HEK293 (cell line): ENCODE data around the gene CBFA2T2.

Experiments used
- CTCF ChIA-PET: fragments of 350-600 bp; formaldehyde crosslinking; extraction: SDS; loops from one replicate; lab custom pipeline; 2021; ENCODE audit warnings: antibody characterized with exemption; lab: Yijun Ruan, JAX
- POLR2A ChIA-PET: fragments of 300-600 bp; formaldehyde crosslinking; extraction: SDS; loops from one replicate; lab custom pipeline; 2020; ENCODE audit warnings: antibody characterized with exemption, inconsistent platforms; lab: Yijun Ruan, JAX
- H3K27ac ChIP-seq: fragments of 200-500 bp; sonication (Bioruptor generic); 2 replicates; pipeline ENCODE4 v1.5.1; 2014; ENCODE audit warnings: low read depth, low read length, control low read depth, inconsistent platforms; ENCODE audit errors: extremely low read depth
- H3K36me3 ChIP-seq, 2 experiments: fragments of 200-500 bp in 1 of 2; sonication (Bioruptor generic) in 1 of 2; 1 replicate in 1 of 2; 2 replicates in 1 of 2; pipeline ENCODE4 v1.5.1; 2014 to 2017; ENCODE audit warnings: inconsistent platforms in 2 of 2, low read length in 2 of 2; ENCODE audit not compliant: control insufficient read depth in 2 of 2, insufficient read depth in 1 of 2
- H3K4me1 ChIP-seq: fragments of 200-500 bp; sonication (Bioruptor generic); 2 replicates; pipeline ENCODE4 v1.5.1; 2014; ENCODE audit warnings: mild to moderate bottlenecking, low read length, inconsistent platforms; ENCODE audit not compliant: control insufficient read depth, insufficient read depth
- H3K4me3 ChIP-seq: 2 replicates; pipeline ENCODE4 v1.5.1; 2011; ENCODE audit warnings: low read depth, mild to moderate bottlenecking, control low read depth, low read length, moderate library complexity
- H3K9me3 ChIP-seq: fragments of 200-500 bp; sonication (Bioruptor generic); 2 replicates; pipeline ENCODE4 v1.5.1; 2014; ENCODE audit warnings: low read depth, low read length, inconsistent platforms; ENCODE audit not compliant: control insufficient read depth, insufficient read depth
- EGR2 ChIP-seq: fragments of 450-650 bp; formaldehyde crosslinking; IDR thresholded peaks from 2 replicates; pipeline ENCODE4 v1.5.1; 2016; ENCODE audit warnings: low read depth, missing biosample characterization, missing genetic modification characterization
- SCRT2 ChIP-seq: fragments of 450-650 bp; formaldehyde crosslinking; IDR thresholded peaks from 2 replicates; pipeline ENCODE4 v1.5.1; 2016; ENCODE audit warnings: missing biosample characterization, missing genetic modification characterization
- SP2 ChIP-seq: fragments of 450-650 bp; formaldehyde crosslinking; IDR thresholded peaks from 2 replicates; pipeline ENCODE4 v1.5.1; 2016; ENCODE audit warnings: missing biosample characterization, missing genetic modification characterization
- ZFHX2 ChIP-seq: fragments of 450-650 bp; formaldehyde crosslinking; conservative IDR thresholded peaks from 2 replicates; pipeline ENCODE4 v1.5.1; 2016; ENCODE audit warnings: missing biosample characterization, missing genetic modification characterization
- ZNF175 ChIP-seq: fragments of 450-650 bp; formaldehyde crosslinking; IDR thresholded peaks from 2 replicates; pipeline ENCODE4 v1.5.1; 2016; ENCODE audit warnings: missing biosample characterization, missing genetic modification characterization
- ZNF274 ChIP-seq, 2 experiments: fragments of 200-500 bp in 1 of 2; fragments of 450-650 bp in 1 of 2; sonication (Bioruptor generic) in 1 of 2; formaldehyde crosslinking in 1 of 2; IDR thresholded peaks; 2 replicates each; pipeline versions ENCODE4 v1.5.1 to v1.6.1; 2014 to 2016; ENCODE audit warnings: borderline replicate concordance in 1 of 2, inconsistent platforms in 1 of 2, low read length in 1 of 2, missing biosample characterization in 1 of 2, missing genetic modification characterization in 1 of 2
- ZNF514 ChIP-seq: fragments of 450-650 bp; formaldehyde crosslinking; IDR thresholded peaks from 2 replicates; pipeline ENCODE4 v1.5.1; 2016; ENCODE audit warnings: missing biosample characterization, missing genetic modification characterization
- ZNF549 ChIP-seq: fragments of 450-650 bp; IDR thresholded peaks from 2 replicates; pipeline ENCODE4 v1.5.1; 2018; ENCODE audit warnings: missing biosample characterization, missing genetic modification characterization, mild to moderate bottlenecking, inconsistent platforms, moderate library complexity
- ZNF600 ChIP-seq: fragments of 450-650 bp; formaldehyde crosslinking; IDR thresholded peaks from 2 replicates; pipeline ENCODE4 v1.5.1; 2016; ENCODE audit warnings: missing biosample characterization, missing genetic modification characterization
- TF ChIP-seq, protein P1 (sequence below): fragments of 450-650 bp; formaldehyde crosslinking; IDR thresholded peaks from 2 replicates; pipeline ENCODE4; 2016; ENCODE audit warnings: missing biosample characterization, missing genetic modification characterization
- TF ChIP-seq, protein P2 (sequence below): fragments of 450-650 bp; formaldehyde crosslinking; conservative IDR thresholded peaks from 2 replicates; pipeline ENCODE4 v1.5.1; 2016; ENCODE audit warnings: low read depth, missing biosample characterization, missing genetic modification characterization
- TF ChIP-seq, protein P3 (sequence below): fragments of 450-650 bp; formaldehyde crosslinking; IDR thresholded peaks from 2 replicates; pipeline ENCODE4 v1.5.1; 2017; ENCODE audit warnings: missing biosample characterization, missing genetic modification characterization

Gene CBFA2T2

DNA sequence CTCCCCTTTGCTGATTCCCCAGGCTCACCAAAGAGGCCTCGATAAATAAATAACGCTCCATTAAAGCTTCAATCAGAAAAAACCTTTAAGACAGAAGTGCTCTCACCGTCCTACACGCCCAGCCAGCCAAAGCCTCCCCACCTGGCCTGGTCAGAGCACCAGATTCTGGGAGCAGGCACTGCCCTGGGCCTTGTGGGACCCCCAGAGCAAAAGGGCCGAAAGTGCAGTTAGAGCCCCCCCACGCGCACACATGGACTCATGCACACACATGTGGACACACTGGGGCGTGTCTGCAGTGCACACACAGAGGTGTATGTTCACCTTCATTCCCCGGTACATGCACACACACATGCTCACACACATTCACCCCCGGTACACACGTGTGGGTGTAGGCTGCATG, 186.2 kb downstream of the CBFA2T2 start:
- ChIA-PET POLR2A (interaction anchor here (2.3 to 2.5 kb wide), 2 partner anchors 9 to 12 kb away, joined by 9 to 11 read pairs; no protein-coding TSS in a partner anchor), CTCF (no interaction called here)
- peaks cover 4% of the 10 kb centered on the region; the same call in 1 of the 2 replicates for H3K4me1 ChIP-seq
- H3K9me3 ChIP-seq, result no peaks in the 10 kb centered on the region
- TF ChIP-seq ZFHX2 (tag by site-specific recombination), result peak; percentile 34; the same call in 1 of the 2 replicates
- TF ChIP-seq, protein P1, sequence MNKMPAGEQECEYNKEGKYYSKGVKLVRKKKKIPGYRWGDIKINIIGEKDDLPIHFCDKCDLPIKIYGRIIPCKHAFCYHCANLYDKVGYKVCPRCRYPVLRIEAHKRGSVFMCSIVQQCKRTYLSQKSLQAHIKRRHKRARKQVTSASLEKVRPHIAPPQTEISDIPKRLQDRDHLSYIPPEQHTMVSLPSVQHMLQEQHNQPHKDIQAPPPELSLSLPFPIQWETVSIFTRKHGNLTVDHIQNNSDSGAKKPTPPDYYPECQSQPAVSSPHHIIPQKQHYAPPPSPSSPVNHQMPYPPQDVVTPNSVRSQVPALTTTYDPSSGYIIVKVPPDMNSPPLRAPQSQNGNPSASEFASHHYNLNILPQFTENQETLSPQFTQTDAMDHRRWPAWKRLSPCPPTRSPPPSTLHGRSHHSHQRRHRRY, result no peak
- no peak overlapping the region for H3K4me3 ChIP-seq
- H3K27ac ChIP-seq, result no peak overlapping the region
- peaks cover 13 to 67% of the 10 kb centered on the region in 2 experiments; a peak in 2 of 3 replicates for H3K36me3 ChIP-seq

DNA sequence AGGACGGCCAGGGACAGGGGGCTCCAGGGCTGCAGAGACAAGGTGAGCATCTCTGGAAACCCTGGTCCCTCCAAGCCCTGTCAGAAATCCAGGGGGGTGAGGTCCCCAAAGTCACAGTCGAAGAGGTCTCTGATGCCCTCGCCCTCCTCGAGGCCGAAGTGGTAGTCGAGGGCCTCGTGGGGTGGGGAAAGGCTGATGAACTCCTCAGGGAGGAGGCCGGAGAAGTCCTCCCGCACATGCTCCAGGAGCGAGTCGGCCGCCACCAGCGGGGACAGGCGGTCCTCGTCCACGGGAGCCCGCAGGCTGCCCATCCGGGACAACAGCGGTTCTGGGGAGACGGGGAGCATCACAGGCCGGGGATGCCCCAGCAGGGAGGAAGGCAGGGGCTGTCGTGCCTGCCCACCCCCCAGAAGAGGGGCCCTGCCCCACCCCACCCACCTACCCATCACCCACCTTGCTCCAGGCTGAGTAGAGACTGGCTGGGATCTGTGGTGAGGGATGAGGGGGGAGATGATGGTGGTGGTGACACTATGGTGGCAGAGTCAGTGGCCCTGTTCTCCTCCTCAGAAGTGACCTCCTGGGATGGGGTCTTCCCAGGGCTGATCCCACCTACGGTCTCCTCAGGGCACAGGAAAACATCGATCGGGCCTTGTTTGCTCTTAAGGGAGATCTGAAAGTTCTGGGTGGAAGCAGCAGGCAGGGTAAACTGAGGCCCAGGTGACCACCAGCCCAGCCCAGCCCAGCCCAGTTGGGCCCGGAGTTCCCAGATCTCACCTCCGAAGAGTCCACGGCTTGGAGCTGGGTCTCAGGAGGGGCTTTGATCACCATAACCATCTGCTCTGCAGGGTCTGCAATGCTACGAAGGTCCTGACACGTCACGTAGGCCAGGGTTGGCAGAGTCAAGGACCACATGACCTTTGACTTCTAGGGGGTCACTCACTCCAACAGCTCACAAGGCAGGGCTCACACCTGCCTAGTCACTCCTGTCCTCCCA, 187.1 kb downstream of the CBFA2T2 start:
- Histone ChIP-seq H3K4me3 (no peak overlapping the region), H3K27ac (no peak overlapping the region; the same call in 1 of the 2 replicates)
- TF ChIP-seq ZNF514 (tag by site-specific recombination), result no peak
- TF ChIP-seq, protein P2, sequence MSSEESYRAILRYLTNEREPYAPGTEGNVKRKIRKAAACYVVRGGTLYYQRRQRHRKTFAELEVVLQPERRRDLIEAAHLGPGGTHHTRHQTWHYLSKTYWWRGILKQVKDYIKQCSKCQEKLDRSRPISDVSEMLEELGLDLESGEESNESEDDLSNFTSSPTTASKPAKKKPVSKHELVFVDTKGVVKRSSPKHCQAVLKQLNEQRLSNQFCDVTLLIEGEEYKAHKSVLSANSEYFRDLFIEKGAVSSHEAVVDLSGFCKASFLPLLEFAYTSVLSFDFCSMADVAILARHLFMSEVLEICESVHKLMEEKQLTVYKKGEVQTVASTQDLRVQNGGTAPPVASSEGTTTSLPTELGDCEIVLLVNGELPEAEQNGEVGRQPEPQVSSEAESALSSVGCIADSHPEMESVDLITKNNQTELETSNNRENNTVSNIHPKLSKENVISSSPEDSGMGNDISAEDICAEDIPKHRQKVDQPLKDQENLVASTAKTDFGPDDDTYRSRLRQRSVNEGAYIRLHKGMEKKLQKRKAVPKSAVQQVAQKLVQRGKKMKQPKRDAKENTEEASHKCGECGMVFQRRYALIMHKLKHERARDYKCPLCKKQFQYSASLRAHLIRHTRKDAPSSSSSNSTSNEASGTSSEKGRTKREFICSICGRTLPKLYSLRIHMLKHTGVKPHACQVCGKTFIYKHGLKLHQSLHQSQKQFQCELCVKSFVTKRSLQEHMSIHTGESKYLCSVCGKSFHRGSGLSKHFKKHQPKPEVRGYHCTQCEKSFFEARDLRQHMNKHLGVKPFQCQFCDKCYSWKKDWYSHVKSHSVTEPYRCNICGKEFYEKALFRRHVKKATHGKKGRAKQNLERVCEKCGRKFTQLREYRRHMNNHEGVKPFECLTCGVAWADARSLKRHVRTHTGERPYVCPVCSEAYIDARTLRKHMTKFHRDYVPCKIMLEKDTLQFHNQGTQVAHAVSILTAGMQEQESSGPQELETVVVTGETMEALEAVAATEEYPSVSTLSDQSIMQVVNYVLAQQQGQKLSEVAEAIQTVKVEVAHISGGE (tag by site-specific recombination), result no peak
- TF ChIP-seq ZNF274 (IDR thresholded peaks at IDR 0.05; ENCODE audit: low read length), result no peak
- TF ChIP-seq ZNF274 (tag by site-specific recombination; IDR thresholded peaks at IDR 0.05; ENCODE audit: borderline replicate concordance), result no peak
- TF ChIP-seq, protein P3, sequence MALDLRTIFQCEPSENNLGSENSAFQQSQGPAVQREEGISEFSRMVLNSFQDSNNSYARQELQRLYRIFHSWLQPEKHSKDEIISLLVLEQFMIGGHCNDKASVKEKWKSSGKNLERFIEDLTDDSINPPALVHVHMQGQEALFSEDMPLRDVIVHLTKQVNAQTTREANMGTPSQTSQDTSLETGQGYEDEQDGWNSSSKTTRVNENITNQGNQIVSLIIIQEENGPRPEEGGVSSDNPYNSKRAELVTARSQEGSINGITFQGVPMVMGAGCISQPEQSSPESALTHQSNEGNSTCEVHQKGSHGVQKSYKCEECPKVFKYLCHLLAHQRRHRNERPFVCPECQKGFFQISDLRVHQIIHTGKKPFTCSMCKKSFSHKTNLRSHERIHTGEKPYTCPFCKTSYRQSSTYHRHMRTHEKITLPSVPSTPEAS (tag by site-specific recombination), result no peak
- TF ChIP-seq ZNF549, result no peak
- 0 out of 2 replicates have a peak, but pooled peaks have one; percentile 16 for TF ChIP-seq ZNF600 (tag by site-specific recombination)
- TF ChIP-seq, all 188 proteins: peak for 1
- ChIA-PET POLR2A (interaction anchor here (2.3 kb wide), 1 partner anchor 8 kb away, joined by 9 read pairs; no protein-coding TSS in a partner anchor), CTCF (interaction anchor here (1.4 kb wide), 1 partner anchor 9 kb away, joined by 6 read pairs; no protein-coding TSS in a partner anchor)
- H3K9me3 ChIP-seq, result no peaks in the 10 kb centered on the region
- H3K4me1 ChIP-seq, result peaks cover 4% of the 10 kb centered on the region; the same call in 1 of the 2 replicates
- H3K36me3 ChIP-seq, result peaks cover 13 to 65% of the 10 kb centered on the region in 2 experiments; a peak in 2 of 3 replicates

DNA sequence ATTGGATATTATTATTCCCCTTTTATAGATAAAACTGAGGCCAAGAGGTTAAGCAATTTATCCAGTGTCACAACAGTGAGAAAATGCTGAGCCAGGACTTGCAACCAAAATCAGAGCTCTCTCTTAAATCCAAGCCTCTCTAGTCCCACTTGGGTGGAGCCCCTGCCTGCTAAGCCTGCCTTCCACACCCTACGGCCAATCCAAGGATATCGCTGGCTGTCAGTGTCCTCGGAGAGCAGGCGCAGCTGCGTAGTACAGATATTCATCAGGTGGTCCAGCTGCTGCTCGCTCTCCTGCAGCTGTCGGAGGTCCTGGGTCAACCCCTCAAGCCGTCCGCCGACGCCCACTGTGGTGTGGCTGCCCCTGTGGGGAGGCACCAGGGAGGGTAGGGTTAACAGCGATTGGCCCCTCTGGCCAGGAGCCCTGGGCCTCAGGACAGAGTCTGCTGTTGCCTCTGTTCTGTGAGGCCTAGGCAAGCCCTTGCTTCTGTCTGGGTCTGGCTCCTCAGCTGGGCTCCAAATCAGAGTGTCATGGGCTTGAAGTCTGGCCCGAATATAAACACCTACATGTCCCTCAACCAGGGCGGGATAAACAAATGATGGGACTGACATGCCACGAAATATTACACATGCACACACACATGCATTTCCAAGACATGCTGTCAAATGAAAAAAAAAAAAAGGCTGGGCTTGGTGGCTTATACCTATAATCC, 188.3 kb downstream of the CBFA2T2 start:
- POLR2A ChIA-PET, result no interaction called here
- peaks cover 4% of the 10 kb centered on the region; the same call in 1 of the 2 replicates for H3K4me1 ChIP-seq

More for the DNA sequence above, 188.3 kb downstream of the CBFA2T2 start:
- Histone ChIP-seq H3K9me3 (no peaks in the 10 kb centered on the region), H3K4me3 (no peak overlapping the region), H3K27ac (no peak overlapping the region), H3K36me3 (peaks cover 13 to 66% of the 10 kb centered on the region in 2 experiments; a peak in 2 of 3 replicates)
- TF ChIP-seq ZNF175 (tag by site-specific recombination) (no peak), SP2 (tag by site-specific recombination) (peak; percentile 16; the same call in 1 of the 2 replicates), EGR2 (tag by site-specific recombination) (no peak), SCRT2 (tag by site-specific recombination) (peak; percentile 67)
- CTCF ChIA-PET, result interaction anchor here (1.4 kb wide), 1 partner anchor 10 kb away, joined by 6 read pairs; no protein-coding TSS in a partner anchor
